ENCODE measurements around the gene CASZ1.

The CASZ1 gene

DNA sequence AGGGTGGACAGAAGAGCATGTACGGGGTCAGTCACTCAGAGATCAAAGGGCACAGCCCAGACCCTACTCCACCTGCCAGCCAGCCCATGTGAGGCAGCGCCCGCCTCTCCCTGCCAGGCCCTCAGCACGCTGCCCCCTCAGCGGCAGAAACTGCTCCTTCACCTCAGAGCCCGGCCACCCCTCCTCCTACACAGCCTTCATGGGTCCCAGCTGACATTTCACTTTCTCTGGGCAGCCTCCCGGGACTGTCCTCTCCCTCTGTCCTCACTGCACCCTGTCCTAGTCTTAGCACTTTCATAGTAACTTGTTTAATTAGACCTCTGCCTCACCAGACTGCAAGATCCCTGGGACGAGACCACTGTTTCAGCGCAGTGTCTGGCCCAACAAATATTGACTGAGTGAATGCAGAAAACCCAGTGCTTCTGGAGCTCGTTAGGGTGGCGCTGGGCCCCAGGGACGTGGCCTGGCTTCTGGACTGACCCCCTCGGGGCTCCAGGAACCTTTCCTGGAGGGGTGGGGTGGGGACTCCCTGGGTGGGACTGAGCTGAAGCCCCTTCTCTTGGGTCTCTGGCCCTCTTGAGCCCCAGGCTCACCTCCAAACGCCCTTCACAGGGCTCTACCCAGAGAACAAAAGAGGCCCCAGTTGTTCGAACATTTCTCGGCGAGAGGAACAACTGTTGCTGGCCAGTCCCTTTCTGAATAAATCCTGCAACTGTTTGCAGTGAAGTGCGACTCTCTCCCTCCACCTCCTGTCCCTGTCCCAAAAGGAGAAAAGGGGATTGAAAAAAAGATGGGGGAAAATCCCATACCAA lies 114.9 kb downstream of the CASZ1 start:
- DNase-seq, result no peak

DNA sequence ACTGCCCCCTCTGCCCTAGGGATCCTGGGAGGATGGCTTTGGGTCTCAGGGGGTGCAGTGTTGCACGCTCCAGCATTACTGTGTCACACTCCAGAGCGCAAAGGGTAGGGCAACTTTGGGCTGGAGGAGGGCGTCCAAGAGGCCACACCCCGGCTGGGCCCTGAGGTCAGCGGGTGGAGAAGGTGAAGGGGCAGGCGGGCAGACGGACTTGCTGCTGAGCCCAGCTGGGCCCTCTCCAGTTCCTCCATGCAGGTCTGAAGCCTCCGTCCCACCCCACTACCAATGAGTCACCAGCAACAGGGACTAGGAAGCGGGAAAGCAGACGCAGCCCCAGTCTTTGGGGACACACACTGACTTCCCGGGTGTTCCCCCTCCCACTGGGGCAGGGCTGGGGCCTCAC lies 116.0 kb downstream of the CASZ1 start:
- DNase-seq, result no peak

DNA sequence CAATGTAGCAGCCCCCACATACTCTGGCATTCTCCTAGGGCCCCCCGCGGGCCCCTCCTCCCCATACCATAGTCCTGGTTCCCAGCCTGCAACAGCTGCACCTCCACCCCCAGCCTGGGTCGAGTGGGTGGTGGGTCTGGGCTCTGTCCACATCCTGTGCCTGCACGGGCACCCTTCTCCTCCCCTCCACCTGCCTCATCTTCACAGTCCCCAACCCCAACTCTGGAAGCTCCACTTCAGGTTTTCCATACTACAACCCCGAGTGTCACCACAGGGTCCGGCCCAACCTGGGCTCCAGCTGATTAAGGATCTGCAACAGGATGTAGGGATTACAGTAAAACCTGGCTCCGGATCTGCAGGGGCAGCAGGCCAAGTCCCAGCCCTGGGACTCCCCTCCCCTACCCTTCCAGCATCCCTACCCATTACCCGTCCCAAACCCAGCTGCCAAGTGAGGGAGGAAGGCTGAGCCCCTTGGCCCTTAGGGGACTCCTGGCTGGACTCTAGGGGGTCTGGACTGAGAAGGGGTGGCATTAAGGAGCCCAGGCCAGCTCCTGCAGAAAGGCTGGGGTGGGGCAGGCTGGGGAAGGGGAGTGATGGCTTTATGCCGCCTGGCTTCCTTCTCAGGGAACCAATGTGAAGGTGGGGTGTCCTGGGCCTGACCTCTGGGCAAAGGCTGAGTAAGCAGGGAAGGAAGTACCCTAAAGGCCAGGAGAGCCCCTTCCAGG lies 116.8 kb downstream of the CASZ1 start:
- peak; percentile 89 for DNase-seq

DNA sequence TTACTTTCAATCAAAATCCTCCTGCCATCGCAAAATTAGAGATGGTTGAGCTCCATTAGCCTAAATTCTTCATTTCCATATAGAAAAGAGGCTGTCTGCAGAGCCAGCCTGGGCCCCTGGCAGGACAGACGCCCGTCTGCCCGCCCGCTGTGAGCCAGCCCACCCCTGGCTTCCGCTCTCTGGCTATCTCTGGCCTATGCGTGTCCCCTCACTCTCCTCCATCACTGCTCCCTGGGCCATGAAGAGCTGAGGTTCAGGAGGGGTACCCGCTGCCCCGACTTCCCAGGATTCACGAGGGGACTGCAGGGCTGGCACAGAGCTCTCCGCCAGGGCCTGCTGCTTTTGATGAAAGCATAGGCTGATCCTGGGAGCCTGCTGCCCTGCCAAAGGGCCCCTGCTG lies 117.6 kb downstream of the CASZ1 start:
- no peak for DNase-seq

DNA sequence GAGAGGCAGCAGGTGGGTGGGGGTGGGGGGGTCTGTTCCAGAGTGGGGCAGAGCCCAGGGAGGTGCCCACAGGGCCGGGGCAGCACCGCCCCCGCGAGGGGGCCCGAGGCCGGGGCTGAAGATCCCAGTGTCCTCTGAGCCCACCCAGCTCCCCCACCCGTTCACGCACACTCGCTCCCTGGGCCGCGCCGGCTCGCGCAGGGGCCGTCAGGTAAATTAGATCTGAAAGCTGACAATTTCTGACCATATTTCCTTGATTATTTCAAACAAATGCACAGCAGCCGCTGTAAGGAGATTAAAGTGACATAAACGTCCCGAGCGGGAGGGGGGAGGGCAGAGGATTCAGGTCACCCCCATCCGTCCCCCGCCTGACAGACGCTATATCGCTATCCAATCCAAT lies 118.0 kb downstream of the CASZ1 start:
- DNase-seq, result no peak

DNA sequence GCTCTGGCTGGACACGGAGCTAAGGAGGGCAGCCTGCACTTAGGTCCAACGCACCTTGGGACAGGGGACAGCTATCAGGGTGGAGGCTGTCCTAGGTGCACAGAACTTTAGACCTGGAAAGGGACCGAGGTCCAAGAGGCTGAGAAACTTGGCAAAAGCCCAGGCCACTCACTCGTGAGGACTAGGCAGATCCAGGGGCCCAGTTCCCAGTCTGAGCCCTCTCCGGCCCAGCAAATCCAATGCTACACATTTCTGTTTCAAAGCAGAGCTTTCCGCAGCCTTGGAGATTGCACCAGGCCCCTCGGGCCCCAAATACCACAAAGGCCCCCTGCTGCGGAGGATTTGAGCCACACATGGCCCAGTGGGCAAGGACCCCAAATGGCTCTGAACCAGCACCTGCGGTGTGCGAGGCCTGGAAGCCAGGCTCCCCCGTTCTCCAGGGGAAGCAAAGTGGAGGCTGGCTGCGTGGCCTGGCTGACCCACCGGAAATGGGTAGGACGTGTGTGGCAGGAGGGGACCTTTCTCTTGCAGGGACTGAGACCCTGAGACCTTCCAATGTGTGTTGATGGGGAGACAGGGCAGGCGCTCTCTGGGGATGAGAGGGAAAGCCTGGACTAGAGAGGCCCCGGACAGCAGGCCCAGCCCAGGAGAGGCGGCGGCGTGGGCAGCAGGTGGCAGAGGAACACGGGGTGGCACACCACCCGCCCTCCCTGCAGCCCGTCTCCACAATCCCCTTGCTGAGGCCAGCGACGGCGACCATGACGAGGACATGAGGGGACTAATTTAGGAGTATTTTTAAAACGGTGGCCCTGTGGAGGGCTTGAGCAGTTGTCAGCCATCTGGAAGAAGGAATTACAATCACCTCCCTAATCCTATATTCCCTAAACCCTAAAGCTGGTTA lies 118.7 kb downstream of the CASZ1 start:
- DNase-seq, result no peak

DNA sequence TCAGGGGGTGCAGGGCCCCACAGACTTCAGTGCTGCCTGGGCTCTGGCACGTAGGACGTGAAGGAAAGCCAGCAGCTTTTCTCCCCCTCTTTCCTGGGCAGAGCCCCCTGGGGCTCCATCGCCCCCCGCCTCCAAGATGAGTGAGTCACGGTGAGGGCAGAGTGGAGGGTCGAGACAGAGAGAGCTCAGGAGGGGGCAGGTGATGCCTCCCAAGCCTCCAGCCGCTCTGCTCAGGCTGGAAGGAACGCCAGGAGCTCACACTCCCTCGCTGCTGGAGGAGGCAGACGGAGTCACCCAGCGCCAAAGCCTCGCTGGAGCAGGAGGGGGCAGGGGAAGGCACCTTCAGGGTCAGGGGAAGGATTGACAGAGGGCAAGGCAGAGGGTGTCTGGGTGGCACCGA lies 119.5 kb downstream of the CASZ1 start:
- no peak for DNase-seq

DNA sequence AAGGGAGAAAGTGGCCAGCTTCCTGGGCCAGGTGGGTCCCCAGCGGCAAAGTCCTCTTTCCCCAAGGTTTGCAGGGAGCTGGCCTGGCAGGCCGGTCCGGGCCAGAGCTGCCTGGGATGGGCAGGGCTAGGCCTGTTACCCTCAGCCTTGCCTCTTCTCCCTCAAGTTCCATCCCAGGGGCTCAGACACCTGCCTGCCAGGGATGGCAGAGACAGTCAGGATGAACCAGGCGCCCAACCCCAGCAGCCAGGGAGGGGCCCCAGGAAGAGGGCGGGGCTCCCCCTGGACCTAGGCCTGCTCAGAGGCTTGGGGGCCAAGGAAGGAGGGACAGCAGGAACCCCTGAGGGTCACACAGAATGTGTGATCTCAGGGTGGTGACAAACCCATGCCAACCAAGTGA lies 120.6 kb downstream of the CASZ1 start:
- no peak for DNase-seq

DNA sequence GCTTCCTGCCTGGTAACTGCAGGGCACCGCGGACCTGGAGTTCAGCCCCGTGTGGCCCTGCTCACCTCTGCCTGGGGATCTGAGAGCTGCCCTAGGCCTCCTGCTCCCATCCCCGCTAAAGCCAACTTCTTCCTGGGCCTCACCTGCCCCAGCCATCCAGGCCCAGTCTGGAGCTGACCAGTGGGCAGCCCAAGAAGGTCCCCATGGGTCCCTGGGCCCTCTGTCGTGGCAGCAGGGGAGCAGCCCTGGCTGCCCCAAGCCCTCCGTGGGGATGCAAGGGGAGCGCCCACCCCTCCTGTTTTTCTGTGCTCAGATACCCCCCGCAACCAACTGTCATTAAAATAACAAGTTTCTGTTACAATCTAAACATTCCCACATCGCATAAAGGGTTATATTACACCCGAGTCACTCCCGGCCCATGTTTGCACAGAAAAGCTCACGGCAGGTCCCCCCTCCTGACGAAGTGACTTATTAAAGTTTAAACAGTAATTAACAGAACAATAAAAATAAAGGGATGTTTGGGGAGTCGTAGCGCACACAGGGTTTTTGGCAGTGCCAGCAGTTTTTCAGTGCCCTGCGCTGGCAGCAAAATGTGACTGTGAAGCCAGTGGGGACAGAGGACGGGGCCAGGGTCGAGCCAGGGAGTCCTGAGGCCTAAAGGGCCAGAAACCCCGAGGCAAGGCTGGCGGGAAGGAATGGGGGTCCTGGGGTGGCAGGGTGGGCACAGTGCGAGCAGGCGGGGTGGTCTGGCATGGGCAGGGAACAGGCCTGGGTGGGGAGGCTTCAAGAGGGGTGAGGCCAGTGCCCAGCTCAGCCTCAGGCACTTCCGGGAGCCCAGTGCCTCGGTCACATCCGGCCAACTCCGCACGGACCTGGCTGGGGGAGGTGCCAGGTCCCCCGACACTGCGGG lies 121.5 kb downstream of the CASZ1 start:
- no peak for DNase-seq

DNA sequence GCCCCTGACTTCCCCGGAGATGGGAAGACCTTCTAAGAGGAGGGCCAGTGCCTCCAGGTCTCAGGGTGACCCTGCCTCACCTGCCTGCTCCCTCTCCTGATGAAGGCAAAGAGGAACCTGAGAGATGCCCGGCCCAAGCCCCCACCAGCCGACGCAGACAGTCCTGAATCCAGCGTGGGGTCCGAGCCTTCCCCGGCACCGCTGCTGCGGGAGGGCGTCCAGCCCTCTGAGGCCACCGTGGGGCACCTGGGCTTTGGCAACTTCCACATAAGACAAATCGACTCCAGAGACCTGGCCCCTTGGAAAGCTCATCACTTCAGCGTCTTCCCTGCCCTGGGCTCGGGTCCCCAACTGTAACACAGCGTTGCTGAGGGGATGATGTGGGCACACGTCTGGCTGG lies 122.2 kb downstream of the CASZ1 start:
- no peak for DNase-seq

DNA sequence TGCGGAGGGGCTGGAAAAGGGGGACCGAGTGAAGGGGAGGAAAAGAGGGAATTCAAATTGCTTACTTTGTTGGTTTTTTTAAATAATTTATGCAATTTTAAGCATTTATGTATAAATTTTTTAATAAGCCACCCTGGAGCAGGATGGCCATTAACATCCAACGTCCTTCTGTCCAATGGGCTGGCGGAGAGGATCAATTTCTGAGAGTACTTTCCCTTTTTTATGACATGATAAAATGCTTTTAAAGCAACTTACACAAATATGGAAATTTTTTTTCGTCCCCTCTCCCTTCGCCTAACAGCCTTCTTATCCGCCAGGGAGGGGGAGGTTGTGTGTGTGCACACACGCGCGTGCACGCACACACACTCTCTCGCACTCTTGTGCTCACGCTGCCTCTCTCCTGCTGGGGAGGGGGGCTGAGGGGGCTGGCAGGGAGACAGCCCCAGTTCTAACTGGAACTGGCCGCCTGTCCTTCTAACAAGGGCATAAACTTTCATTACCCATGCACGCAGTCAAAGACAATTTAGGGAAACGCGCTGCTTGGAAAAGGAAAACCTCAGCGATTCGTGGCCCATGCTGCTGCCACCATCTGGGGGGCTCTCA lies 123.2 kb downstream of the CASZ1 start:
- no peak for DNase-seq

DNA sequence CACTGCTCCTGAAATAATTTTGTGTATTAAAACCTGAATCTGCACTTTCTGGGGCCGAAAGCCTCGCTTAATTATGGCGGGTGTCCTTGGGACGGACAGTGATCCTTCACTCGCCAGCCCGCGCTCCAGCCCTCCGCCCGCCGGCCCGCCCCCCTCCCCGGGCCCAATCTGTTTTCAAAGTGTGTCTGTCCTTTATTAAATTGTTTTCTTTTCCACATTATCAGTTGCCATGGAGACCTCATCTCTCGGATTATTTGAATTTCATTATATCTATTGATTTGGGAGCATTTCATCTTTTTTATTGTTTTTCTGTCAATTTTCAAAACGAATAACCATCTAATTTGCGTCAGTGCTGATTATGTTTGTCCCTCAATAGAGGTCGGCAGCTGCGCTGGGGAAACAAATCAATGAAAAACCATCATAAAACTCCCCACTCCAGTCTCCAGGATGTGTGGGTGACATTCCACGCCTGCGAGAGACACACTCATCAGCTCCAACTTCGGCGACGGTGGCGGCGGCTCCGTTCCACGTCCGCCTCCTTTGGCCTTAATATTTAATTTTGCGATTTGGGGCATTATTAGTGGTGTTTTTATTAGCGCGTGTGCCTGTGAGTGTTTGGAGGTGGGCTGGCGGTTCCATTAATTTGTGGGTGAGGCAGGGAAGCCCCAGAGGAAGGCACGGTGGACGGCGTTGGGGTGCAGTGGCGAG lies 123.9 kb downstream of the CASZ1 start:
- no peak for DNase-seq

DNA sequence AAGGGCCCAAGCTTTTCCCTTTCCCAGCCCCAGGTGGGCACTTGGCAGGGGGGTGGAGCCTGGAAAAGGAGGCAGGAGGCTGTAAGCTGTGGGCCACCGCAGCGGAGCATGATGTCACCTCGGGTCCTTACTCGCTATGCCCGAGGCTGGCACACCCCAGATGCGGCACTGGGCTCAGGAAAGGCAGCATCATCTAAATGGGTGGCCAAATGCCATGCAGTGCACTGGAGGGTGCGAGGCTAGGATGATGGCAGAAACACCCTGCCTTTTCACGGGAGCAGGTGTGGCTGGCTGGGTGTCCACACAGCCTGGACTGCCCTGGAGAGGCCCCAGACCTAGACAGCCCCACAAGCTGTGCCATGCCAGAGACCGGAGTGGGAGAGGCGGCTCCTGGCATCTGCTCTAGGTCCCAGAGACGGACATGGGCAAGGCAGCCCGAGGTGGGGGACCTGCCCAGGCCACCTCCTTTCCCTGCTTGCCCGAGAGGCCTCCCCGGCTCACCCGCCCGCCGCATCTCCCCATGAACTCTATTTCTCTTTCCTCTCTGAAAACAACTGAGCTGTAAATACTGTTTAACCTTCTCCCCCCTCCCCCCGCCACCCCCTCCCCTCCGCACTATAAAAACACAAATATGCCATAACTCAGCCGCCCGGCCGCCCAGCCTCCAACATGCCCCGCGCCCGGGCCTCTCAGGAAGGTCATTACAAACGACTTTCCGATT lies 124.7 kb downstream of the CASZ1 start:
- no peak for DNase-seq

DNA sequence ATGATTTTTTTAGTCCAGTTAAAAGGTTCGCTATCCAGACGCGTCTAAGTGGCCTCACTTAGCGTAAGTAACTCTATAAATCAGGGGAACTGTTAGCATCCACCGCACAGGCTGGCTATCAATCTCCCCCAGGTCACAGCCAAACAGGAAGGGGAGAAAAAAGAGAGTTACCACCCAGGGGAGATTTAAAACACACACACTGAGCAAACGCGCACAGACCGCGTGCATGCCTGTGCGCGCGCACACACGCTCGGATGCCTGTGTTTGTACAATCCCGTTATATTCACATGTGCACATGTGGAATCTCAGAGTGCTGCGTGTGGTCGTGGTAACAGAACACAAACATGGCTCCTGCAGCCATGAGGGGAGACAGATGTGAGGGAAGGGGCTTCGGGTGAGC lies 125.4 kb downstream of the CASZ1 start:
- DNase-seq, result no peak

DNA sequence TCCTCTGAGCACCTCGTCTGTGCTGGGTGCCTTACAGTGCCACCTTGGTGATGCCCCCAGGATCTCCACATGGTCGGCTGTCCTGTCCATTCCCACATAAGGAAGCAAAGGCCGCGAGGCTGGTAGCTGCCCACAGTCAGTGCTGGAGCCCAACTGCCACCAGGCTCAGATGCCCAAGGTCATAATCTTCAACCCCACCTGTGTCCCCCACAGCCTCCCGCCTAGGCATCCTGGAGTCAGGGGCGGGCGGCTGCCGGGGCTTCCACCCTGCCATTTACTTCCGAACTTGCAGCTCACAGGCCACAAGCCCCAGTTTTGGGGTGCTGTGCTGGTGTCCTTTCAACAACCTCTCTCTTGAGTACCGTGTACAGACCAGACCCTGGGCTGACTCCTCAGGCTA lies 126.3 kb downstream of the CASZ1 start:
- DNase-seq, result no peak

DNA sequence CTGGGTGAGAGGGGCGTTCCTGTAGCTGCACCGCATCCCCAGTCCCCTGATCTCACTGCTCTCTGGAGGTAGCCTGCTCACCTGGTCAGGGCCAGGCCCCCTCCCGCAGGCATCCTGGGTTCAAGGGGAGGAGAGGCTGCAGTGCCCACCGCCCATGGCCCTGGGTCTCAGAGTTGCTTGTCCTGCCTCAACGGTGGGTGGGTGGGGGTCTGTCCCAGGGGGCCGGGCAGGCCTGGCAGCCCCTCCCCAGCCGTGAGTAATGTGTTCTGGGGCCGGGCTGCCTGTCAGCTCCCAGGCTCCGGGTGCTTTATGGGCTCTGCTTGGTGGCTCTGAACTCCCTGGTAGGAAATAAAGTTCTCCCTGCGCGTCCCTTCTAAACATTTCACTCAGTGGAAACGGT lies 126.9 kb downstream of the CASZ1 start:
- DNase-seq, result no peak

DNA sequence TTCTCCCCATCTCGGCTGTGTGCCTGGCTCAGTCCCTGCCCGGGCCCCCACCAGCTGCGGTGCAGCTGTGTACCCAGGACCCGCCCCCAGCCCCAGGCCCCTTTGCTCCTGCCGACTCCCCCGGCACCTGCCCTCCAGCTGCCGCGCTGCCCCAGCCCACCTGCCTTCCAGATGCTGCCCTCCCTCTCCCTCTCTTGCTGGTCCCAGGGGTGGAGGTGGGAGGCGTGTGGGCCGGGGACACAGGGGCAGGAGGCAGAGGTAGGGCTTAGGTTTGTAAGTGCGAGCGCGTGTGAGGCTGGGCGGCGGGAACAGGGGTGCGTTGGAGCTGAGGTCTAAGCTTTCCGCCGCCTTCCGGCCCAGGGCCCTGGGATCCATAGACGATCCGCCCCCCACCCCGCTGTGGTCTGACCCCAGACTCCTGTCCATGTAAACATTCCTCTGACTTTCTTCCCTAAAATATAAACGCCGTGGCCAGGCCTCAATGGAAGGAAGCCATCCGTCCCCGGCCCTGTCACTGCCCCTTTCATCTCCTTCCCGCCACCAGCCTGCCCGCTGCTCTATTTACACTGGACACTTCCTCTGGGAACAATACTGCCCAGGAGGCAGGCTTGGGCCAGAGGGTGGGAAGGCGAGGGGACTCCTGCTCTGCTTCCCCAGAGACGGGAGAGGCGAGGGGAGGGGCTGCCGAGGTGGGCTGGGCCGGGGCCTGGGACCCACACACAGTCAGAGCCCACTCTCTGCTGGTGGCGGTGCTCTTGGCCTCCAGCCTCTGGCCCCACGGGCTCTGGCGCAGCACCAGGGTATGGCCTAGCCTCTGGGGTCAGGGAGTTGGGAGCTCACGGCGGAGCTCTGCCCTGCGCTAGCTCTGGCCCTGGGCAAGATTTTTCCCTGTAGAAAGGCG lies 128.3 kb downstream of the CASZ1 start:
- DNase-seq, result no peak

DNA sequence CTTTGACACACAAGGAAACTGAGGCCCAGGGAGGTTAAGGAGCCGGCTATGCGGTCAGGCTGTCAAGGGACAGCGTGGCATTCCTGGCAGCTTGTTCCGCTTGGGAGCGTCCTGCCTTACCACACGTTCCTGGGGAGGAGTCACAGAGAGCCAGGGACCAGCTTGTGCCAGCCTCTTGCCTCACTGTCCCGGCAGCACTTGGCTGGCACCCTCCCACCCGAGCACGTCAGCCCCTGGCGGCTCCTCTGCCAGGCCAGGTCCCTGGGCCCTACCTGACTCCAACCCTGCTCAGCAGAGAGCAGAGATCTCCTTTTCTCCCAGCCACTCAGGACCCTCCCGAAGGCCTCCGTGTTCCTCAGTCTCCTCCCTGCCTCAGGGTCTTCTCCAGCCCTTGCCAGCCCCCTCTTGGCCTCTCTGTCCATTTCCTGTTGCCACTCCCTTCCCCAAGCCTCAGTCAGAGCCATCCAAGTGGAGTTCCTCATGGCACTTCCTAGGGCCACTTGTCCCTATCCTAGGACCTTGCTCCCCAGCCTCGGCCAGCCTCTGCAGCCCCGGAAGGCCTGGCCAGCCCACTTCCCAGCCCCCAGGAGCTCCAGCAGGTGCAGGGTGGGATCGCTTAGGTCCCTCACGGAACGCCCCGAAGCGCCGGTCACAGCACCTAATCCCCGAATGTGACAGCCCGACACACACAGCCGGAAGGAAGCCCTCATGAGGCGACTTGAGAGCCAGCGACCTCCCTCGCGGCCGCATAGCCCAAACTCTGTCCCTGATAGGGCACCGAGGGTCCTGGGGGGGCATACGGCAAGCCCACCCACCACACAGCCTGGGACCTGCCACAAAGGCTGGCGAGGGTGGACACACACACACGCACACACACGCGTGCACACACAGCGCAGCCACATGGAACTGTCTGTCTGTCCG lies 130.3 kb downstream of the CASZ1 start:
- no peak for DNase-seq

Data from islet precursor cell (in vitro differentiated cells).